ENCODE measurements around the gene GAN.

The GAN gene

DNA sequence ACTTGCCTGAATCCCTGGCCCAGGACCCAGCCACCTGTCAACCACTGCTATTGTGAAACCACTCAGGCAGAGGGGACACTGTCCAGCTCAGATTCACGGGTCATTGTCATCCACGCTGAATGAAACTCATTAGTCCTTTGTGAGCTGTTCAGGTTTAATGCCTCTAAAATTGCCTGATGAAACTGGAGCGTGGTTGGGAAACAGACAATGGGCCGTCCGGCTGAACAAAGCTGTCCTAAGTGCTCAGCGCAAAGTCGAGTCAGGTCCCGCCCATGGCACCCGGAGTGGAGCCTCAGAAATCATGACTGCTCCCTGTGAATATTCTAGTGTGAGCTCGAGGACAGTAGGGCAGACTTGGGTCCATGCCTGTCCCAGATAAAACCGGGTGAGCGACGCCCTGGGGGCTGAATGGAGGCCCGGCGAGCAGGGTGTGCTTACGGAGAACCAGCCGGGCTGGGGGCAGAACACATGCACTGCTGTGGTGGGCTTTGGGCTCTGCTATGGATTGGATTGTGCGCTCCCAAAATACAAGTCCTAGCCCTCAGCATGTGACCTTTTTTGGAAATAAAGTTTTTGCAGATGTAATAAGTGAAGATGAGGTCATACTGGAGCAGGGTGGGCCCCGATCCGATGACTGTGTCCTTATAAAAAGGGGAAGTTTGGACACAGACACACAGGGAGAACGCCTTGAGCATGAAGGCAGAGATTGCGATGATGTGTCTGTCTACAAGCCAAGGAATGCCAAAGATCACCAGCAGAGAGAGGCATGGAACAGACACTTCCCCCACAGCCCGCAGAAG is 117.0 kb downstream of the GAN start:
- no peak for DNase-seq (ENCODE audit: low spot score)

DNA sequence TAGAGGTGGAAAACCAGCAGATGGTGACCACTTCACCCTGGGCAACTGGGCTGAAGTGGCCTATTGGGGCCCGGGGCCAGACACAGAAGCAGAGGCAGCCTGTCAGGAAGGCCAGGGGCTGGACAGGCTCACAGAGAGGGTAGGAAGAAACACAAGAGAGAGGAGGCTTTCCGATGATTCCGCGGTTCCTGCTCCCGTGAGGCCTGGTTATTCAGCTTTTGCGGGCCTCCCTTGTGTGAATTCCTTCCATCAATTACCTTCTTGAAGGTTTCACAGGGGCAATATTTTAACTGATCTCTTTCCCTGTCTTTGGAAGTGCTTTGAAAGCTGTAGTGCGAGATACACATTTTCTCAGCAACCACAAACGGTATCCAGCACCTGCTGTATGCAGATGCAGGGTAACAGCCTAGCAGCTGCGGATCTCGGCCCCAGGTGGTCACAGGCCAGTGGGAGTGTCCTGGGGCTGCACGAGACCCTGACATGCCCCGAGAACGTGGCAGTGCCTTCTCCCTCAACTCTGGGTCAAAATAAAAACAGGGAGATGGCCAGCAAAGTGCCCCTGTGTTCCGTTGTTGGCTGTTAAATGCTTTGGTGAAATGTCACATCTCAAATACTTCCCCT is 118.3 kb downstream of the GAN start:
- DNase-seq (ENCODE audit: low spot score) = no peak

DNA sequence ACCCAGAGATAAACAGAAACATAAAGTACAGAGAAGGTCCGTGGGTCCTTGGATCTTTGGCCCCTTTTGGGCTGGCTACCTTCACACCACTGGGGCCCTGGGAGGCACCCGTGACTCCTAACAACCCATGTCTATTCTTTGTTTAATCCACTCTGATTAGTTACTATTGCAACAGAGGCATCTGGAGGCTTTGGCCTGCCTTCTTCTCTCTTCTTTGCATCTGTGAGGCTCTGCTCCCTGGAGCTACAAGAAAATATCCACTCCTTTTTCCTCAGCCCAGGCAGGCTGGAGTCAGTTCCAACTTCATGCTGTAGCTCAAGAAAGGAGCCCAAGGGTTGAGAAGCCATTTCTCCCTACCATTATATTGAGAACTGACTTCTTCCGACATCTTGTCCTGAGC is 120.3 kb downstream of the GAN start:
- no peak for DNase-seq (ENCODE audit: low spot score)

DNA sequence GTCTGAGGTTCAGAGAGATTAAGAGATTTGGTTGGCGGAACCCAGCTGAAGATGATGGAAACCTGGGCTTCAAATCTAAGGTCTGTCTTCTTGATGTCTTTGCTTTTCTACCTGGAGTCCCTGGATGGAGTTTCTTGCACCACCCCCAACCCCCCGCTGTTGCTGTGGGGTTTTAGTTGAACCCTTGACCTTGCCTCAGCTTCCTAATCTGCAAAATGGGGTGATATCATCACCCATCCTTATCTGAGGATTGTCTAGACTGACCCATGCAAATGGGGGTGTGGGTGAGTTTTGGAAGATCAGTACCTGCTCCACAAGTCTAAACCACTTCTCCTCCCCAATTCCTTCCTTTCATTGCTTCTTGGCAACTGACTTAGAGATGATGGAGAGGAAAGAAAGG is 120.8 kb downstream of the GAN start:
- DNase-seq (ENCODE audit: low spot score) = no peak

DNA sequence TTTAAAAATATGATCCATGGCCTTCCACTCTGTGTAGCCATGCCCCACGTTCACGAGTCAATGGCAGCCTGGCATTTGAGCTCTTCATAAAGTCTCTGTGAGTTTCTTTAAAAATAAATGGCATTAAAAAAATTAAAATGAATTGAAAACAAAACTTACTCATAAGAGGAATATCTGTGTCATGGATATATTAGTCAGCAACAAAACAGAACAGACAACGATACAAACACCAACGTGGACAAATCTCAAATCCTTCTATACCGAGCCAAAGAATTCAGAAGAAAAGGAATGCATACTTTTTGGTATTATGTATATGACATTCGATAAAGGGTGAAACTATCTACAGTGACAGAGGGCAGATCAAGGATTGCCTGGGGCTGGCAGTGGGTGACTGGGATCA is 121.6 kb downstream of the GAN start:
- no peak for DNase-seq (ENCODE audit: low spot score)

DNA sequence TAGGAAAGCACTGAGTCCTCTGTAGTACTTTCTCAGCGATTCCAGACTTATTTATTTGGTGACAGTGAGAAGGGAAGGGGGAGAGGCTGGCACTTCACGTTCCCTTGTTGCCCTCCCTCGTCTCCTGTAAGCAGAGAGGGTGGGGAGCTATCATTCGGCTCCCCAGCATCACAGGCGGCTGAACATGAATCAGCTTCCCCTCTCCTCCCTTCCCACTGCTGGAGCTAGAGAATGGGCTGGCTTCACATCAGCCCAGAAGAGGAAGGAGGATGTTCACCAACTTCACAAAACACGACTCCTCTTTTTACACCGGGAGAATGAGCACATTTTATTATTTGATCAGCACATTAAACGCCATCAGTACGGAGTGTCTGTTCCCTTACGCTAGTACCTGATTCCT is 123.1 kb downstream of the GAN start:
- no peak for DNase-seq (ENCODE audit: low spot score)
